Esophagus (tissue), 2 donors: Measurements from ENCODE around the gene SUMO1. TPM values are rescaled to one million over a fixed set of nuclear protein-coding genes. Genes with fewer than 3 reads are reported as not detected.

Experiments
- H3K27ac ChIP-seq, 2 donors: one replicate each; pipeline ENCODE4 v1.5.1; 2013; ENCODE audit warnings: low read depth in 2 of 2, mild to moderate bottlenecking in 2 of 2, inconsistent platforms in 1 of 2, low read length in 1 of 2, moderate library complexity in 1 of 2
- H3K27me3 ChIP-seq, 2 donors: one replicate each; pipeline ENCODE4 v1.6.1; 2013; ENCODE audit warnings: low read length in 2 of 2, control low read depth in 1 of 2, mild to moderate bottlenecking in 1 of 2; ENCODE audit not compliant: insufficient read depth in 2 of 2, control insufficient read depth in 1 of 2
- H3K36me3 ChIP-seq, 2 donors: one replicate each; pipeline ENCODE4 v1.6.1; 2013; ENCODE audit warnings: low read length in 1 of 2; ENCODE audit not compliant: control insufficient read depth in 2 of 2, insufficient read depth in 2 of 2
- H3K4me1 ChIP-seq, 2 donors: one replicate each; pipeline ENCODE4 v1.6.1; 2013; ENCODE audit warnings: low read length in 1 of 2; ENCODE audit not compliant: control insufficient read depth in 2 of 2, insufficient read depth in 2 of 2
- H3K4me3 ChIP-seq, 2 donors: one replicate each; pipeline ENCODE4 v1.5.1; 2013; ENCODE audit warnings: low read length in 2 of 2, mild to moderate bottlenecking in 2 of 2, low read depth in 1 of 2, moderate library complexity in 1 of 2
- H3K9me3 ChIP-seq, 2 donors: one replicate each; pipeline ENCODE4 v1.6.1; 2013; ENCODE audit warnings: mild to moderate bottlenecking in 2 of 2, low read depth in 1 of 2, low read length in 1 of 2, moderate library complexity in 1 of 2; ENCODE audit not compliant: control insufficient read depth in 2 of 2, insufficient read depth in 1 of 2
- WGBS, 2 donors: extraction: QIAGEN DNeasy Blood & Tissue Kit; methylation state at CpG; one replicate each; pipeline ENCODE4 v1.1.7; 2013; 5-methylcytosine and 5-hydroxymethylcytosine counted together
- polyA plus RNA-seq, 2 donors: library from polyadenylated mRNA; stranded (reverse); fragments of 200-250 nt; gene quantifications; one replicate each; pipeline ENCODE4 v1.2.3, GENCODE V29; 2013
- donor health status: healthy with polysubstance abuse.
- donor health status: Bipolar disorder and iron deficiency.

Gene SUMO1
- polyA plus RNA-seq, 2 donors, result 60.1 to 73.5 TPM

- no peaks in the 10 kb centered on the region for H3K4me1 ChIP-seq
- WGBS, 2 donors, result 42 to 46% methylated on average over 7 of the region's 7 CpGs
- H3K9me3 ChIP-seq, result no peaks in the 10 kb centered on the region
- no peaks in the 10 kb centered on the region for H3K36me3 ChIP-seq
- H3K27ac ChIP-seq, result no peak overlapping the region
- no peaks in the 10 kb centered on the region for H3K27me3 ChIP-seq
- no peak overlapping the region for H3K4me3 ChIP-seq
Measured at GRCh38 chr2:202178346-202178958, 59.9 kb downstream of the SUMO1 start.

- no peaks in the 10 kb centered on the region for H3K27me3 ChIP-seq
- WGBS, 2 donors, result 52 to 55% methylated on average over 6 of the region's 6 CpGs
- H3K36me3 ChIP-seq, result no peaks in the 10 kb centered on the region
- H3K9me3 ChIP-seq, result no peaks in the 10 kb centered on the region
- peaks cover 0 to 2% of the 10 kb centered on the region in 2 donors for H3K4me1 ChIP-seq
- no peak overlapping the region for H3K27ac ChIP-seq
- no peak overlapping the region for H3K4me3 ChIP-seq
Measured at GRCh38 chr2:202172439-202173211, 65.8 kb downstream of the SUMO1 start.

- peaks cover 0 to 2% of the 10 kb centered on the region in 2 donors for H3K4me1 ChIP-seq
- no peak overlapping the region for H3K4me3 ChIP-seq
- WGBS, 2 donors, result 17 to 19% methylated on average over 32 of the region's 32 CpGs
Measured at GRCh38 chr2:202171241-202171825, 67.1 kb downstream of the SUMO1 start.

GRCh38 chr2:202169832-202170424 is 68.5 kb downstream of the SUMO1 start:
- no peaks in the 10 kb centered on the region for H3K36me3 ChIP-seq
- peaks cover 0 to 2% of the 10 kb centered on the region in 2 donors for H3K4me1 ChIP-seq
- no peak overlapping the region for H3K27ac ChIP-seq
- no peak overlapping the region for H3K4me3 ChIP-seq
- 91 to 92% methylated on average over 8 of the region's 8 CpGs for WGBS, 2 donors
- H3K27me3 ChIP-seq, result no peaks in the 10 kb centered on the region
- no peaks in the 10 kb centered on the region for H3K9me3 ChIP-seq

More at GRCh38 chr2:202171241-202171825, 67.1 kb downstream of the SUMO1 start:
- no peaks in the 10 kb centered on the region for H3K36me3 ChIP-seq
- H3K9me3 ChIP-seq, result no peaks in the 10 kb centered on the region
- H3K27ac ChIP-seq, result no peak overlapping the region
- H3K27me3 ChIP-seq, result no peaks in the 10 kb centered on the region

GRCh38 chr2:202169131-202169530 is 69.3 kb downstream of the SUMO1 start:
- Histone ChIP-seq H3K4me3 (no peak overlapping the region), H3K4me1 (peaks cover 0 to 2% of the 10 kb centered on the region in 2 donors), H3K27me3 (no peaks in the 10 kb centered on the region), H3K36me3 (no peaks in the 10 kb centered on the region), H3K27ac (no peak overlapping the region), H3K9me3 (no peaks in the 10 kb centered on the region)

- Histone ChIP-seq H3K36me3 (no peaks in the 10 kb centered on the region), H3K27ac (no peak overlapping the region), H3K4me1 (no peaks in the 10 kb centered on the region), H3K4me3 (no peak overlapping the region), H3K9me3 (no peaks in the 10 kb centered on the region), H3K27me3 (no peaks in the 10 kb centered on the region)
- 58 to 66% methylated on average over 1 of the region's 1 CpG for WGBS, 2 donors
Measured at GRCh38 chr2:202165945-202166344, 72.5 kb downstream of the SUMO1 start.

- Histone ChIP-seq H3K9me3 (no peaks in the 10 kb centered on the region), H3K27me3 (no peaks in the 10 kb centered on the region), H3K27ac (no peak overlapping the region), H3K4me1 (no peaks in the 10 kb centered on the region), H3K36me3 (no peaks in the 10 kb centered on the region), H3K4me3 (no peak overlapping the region)
- WGBS, 2 donors, result 72 to 85% methylated on average over 5 of the region's 5 CpGs
Measured at GRCh38 chr2:202165208-202165607, 73.2 kb downstream of the SUMO1 start.

GRCh38 chr2:202164411-202164810 is 74.0 kb downstream of the SUMO1 start:
- no peaks in the 10 kb centered on the region for H3K9me3 ChIP-seq
- no peaks in the 10 kb centered on the region for H3K27me3 ChIP-seq
- 73 to 79% methylated on average over 3 of the region's 3 CpGs for WGBS, 2 donors
- H3K36me3 ChIP-seq, result no peaks in the 10 kb centered on the region
- no peak overlapping the region for H3K4me3 ChIP-seq
- H3K4me1 ChIP-seq, result no peaks in the 10 kb centered on the region
- H3K27ac ChIP-seq, result no peak overlapping the region

- H3K4me3 ChIP-seq, result no peak overlapping the region
- no peaks in the 10 kb centered on the region for H3K4me1 ChIP-seq
- no peaks in the 10 kb centered on the region for H3K36me3 ChIP-seq
- no peaks in the 10 kb centered on the region for H3K9me3 ChIP-seq
- no peaks in the 10 kb centered on the region for H3K27me3 ChIP-seq
- WGBS, 2 donors, result 68% methylated on average over 8 of the region's 8 CpGs
- no peak overlapping the region for H3K27ac ChIP-seq
Measured at GRCh38 chr2:202161151-202161835, 77.1 kb downstream of the SUMO1 start.
